NCI-H345 treated with DMSO at 0.1 percent for 48 hours (cell line): ENCODE measurements around the gene WDR73.

ENCODE experiments used
- DNase-seq: peaks from one replicate; lab custom pipeline; 2025; ENCODE audit not compliant: unreplicated experiment; lab: John Stamatoyannopoulos, UW

The WDR73 gene

DNA sequence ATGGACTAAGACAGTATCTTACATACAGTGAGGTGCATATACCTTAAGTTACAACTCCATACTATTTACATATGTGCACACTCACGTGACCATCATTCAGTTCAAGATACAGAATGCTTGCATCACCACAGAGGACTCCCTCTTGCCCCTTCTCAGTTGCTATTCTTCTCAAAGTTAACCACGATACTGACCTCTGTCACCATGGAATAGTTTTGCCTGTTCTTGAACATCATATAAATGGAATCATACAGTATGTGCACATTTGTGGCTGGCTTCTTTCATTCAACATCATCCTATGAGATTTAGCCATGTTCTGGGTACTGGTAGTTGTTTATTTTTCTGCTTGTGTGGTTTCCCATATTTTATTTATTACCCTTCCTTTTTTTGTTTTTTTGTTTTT lies 63.7 kb downstream of the WDR73 start:
- no peak for DNase-seq
